GM23338 (cell line): ENCODE results near the gene TUBB3.

Experiments
- CREB1 ChIP-seq: fragments of 250-450 bp; sonication (Bioruptor Pico); IDR thresholded peaks from 2 replicates; pipeline ENCODE4 v1.5.0; 2020; ENCODE audit warnings: low read depth, mild to moderate bottlenecking, moderate library complexity
- CTCF ChIP-seq, 2 experiments: fragments of 200-600 bp in 1 of 2; sonication (generic) in 1 of 2; conservative IDR thresholded peaks; 2 replicates each; pipeline versions ENCODE4 v1.5.1 to v1.6.1; 2016 to 2017; ENCODE audit warnings: antibody characterized with exemption in 2 of 2, low read depth in 2 of 2, mild to moderate bottlenecking in 2 of 2, moderate library complexity in 1 of 2
- ETS1 ChIP-seq: IDR thresholded peaks from 2 replicates; pipeline ENCODE4 v1.6.1; 2016; ENCODE audit warnings: antibody characterized with exemption
- EZH2 ChIP-seq: fragments of 200-600 bp; sonication (generic); IDR thresholded peaks from one replicate; pipeline ENCODE4 v1.8.0; 2017; ENCODE audit warnings: antibody characterized with exemption, mild to moderate bottlenecking, low read depth; ENCODE audit not compliant: unreplicated experiment
- EZH2phosphoT487 ChIP-seq: fragments of 200-600 bp; sonication (generic); IDR thresholded peaks from one replicate; pipeline ENCODE4 v1.8.1; 2018; ENCODE audit warnings: antibody characterized with exemption; ENCODE audit not compliant: unreplicated experiment
- JUNB ChIP-seq: IDR thresholded peaks from one replicate; pipeline ENCODE4 v1.6.1; 2016; ENCODE audit warnings: antibody characterized with exemption; ENCODE audit not compliant: unreplicated experiment
- NANOG ChIP-seq: IDR thresholded peaks from 2 replicates; pipeline ENCODE4 v1.6.1; 2016; ENCODE audit warnings: antibody characterized with exemption, borderline replicate concordance
- POLR2AphosphoS5 ChIP-seq: IDR thresholded peaks from 2 replicates; pipeline ENCODE4 v1.6.1; 2016; ENCODE audit warnings: antibody characterized with exemption, low read depth
- REST ChIP-seq: IDR thresholded peaks from one replicate; pipeline ENCODE4 v1.6.1; 2018; ENCODE audit warnings: antibody characterized with exemption; ENCODE audit not compliant: unreplicated experiment
- STAT1 ChIP-seq: IDR thresholded peaks from one replicate; pipeline ENCODE4 v1.6.1; 2016; ENCODE audit warnings: antibody characterized with exemption; ENCODE audit not compliant: unreplicated experiment
- ZNF114 ChIP-seq: fragments of 250-450 bp; sonication (Bioruptor Pico); IDR thresholded peaks from 2 replicates; pipeline ENCODE4 v1.5.0; 2020; ENCODE audit warnings: mild to moderate bottlenecking, moderate library complexity
- ZNF331 ChIP-seq: fragments of 250-450 bp; sonication (Bioruptor Pico); IDR thresholded peaks from 2 replicates; pipeline ENCODE4 v1.5.0; 2020; ENCODE audit warnings: low read depth, mild to moderate bottlenecking, moderate library complexity
- ZNF462 ChIP-seq: fragments of 250-450 bp; sonication (Bioruptor Pico); IDR thresholded peaks from 2 replicates; pipeline ENCODE4 v1.5.0; 2020; ENCODE audit warnings: mild to moderate bottlenecking, moderate library complexity

- TF ChIP-seq POLR2AphosphoS5: no peak
- TF ChIP-seq CTCF (conservative IDR thresholded peaks at IDR 0.05; ENCODE audit: low read depth in 2 of 2): no peak
- no peak for TF ChIP-seq CREB1 (CRISPR knock-in tag)
- no peak for TF ChIP-seq EZH2
- TF ChIP-seq STAT1: no peak
- no peak for TF ChIP-seq JUNB
- TF ChIP-seq REST: no peak
- no peak for TF ChIP-seq EZH2phosphoT487
- no peak for TF ChIP-seq NANOG
- no peak for TF ChIP-seq ZNF331 (CRISPR knock-in tag)
- TF ChIP-seq ETS1: no peak
- TF ChIP-seq ZNF114 (CRISPR knock-in tag): no peak
- TF ChIP-seq ZNF462 (CRISPR knock-in tag): no peak
These were observed 61.1 kb downstream of the TUBB3 start for GRCh38 chr16:89984216-89984615.
